Large intestine (tissue), 3 donors: Measurements from ENCODE around the gene MAPK8IP2. TPM values are rescaled to one million over a fixed set of nuclear protein-coding genes. Genes with fewer than 3 reads are reported as not detected.

Source experiments
- DNase-seq, 2 donors: peaks; one replicate each; pipeline versions ENCODE4 v3.0.0 to v3.0.0-alpha.2; 2013
- H3K27ac ChIP-seq: one replicate; pipeline ENCODE4 v1.5.1; 2013; ENCODE audit warnings: low read length
- H3K27me3 ChIP-seq: 2 replicates; pipeline ENCODE4 v1.6.1; 2013; ENCODE audit warnings: low read length; ENCODE audit not compliant: control insufficient read depth, insufficient read depth
- H3K36me3 ChIP-seq: 2 replicates; pipeline ENCODE4 v1.6.1; 2013; ENCODE audit warnings: low read length; ENCODE audit not compliant: control insufficient read depth, insufficient read depth
- H3K4me1 ChIP-seq: one replicate; pipeline ENCODE4 v1.6.1; 2013; ENCODE audit warnings: low read length; ENCODE audit not compliant: control insufficient read depth, insufficient read depth
- H3K4me3 ChIP-seq: one replicate; pipeline ENCODE4 v1.5.1; 2013; ENCODE audit warnings: low read length
- H3K9me3 ChIP-seq: one replicate; pipeline ENCODE4 v1.6.1; 2013; ENCODE audit warnings: mild to moderate bottlenecking, low read depth, low read length, moderate library complexity; ENCODE audit not compliant: control insufficient read depth
- WGBS: methylation state at CpG from one replicate; pipeline ENCODE4 v1.1.5; 2013; ENCODE audit warnings: low lambda C conversion rate; ENCODE audit not compliant: insufficient coverage; 5-methylcytosine and 5-hydroxymethylcytosine counted together
- polyA plus RNA-seq: library from polyadenylated mRNA; unstranded; fragments of 120-200 nt; gene quantifications from one replicate; pipeline ENCODE4 v1.2.1, GENCODE V29; 2013

The MAPK8IP2 gene
- polyA plus RNA-seq, 1 donor, result 5.4 TPM

GRCh38 chr22:50620593-50621355 lies 20.2 kb downstream of the MAPK8IP2 start:
- Histone ChIP-seq H3K4me3 (no peak overlapping the region), H3K27ac (no peak overlapping the region), H3K9me3 (no peaks in the 10 kb centered on the region), H3K4me1 (peaks cover 42% of the 10 kb centered on the region), H3K36me3 (no peaks in the 10 kb centered on the region), H3K27me3 (no peaks in the 10 kb centered on the region)
- DNase-seq, result peak in 1 of 2 donors; percentile 72
- 0% methylated on average over 2 of the region's 25 CpGs for WGBS

- no peak overlapping the region for H3K4me3 ChIP-seq
- H3K9me3 ChIP-seq, result no peaks in the 10 kb centered on the region
- WGBS, result no CpG with 5 or more reads among the region's 10 CpGs
- no peaks in the 10 kb centered on the region for H3K36me3 ChIP-seq
- no peak for DNase-seq
- no peaks in the 10 kb centered on the region for H3K27me3 ChIP-seq
- no peak overlapping the region for H3K27ac ChIP-seq
- peaks cover 44% of the 10 kb centered on the region for H3K4me1 ChIP-seq
Measured at GRCh38 chr22:50621356-50621880, 20.8 kb downstream of the MAPK8IP2 start.

GRCh38 chr22:50621948-50622722 lies 21.5 kb downstream of the MAPK8IP2 start:
- H3K27me3 ChIP-seq, result no peaks in the 10 kb centered on the region
- peak overlapping the region; percentile 91 for H3K27ac ChIP-seq
- H3K4me3 ChIP-seq, result peak overlapping the region; percentile 15
- WGBS, result 43% methylated on average over 2 of the region's 18 CpGs
- peaks cover 44% of the 10 kb centered on the region for H3K4me1 ChIP-seq
- H3K36me3 ChIP-seq, result no peaks in the 10 kb centered on the region
- DNase-seq, result no peak
- H3K9me3 ChIP-seq, result no peaks in the 10 kb centered on the region

- peak overlapping the region; percentile 15 for H3K4me3 ChIP-seq
- H3K27ac ChIP-seq, result peak overlapping the region; percentile 91
- no peaks in the 10 kb centered on the region for H3K9me3 ChIP-seq
- H3K36me3 ChIP-seq, result no peaks in the 10 kb centered on the region
- no peaks in the 10 kb centered on the region for H3K27me3 ChIP-seq
- no CpG with 5 or more reads among the region's 16 CpGs for WGBS
- peak; percentile 94 to 97 for DNase-seq
- H3K4me1 ChIP-seq, result peaks cover 49% of the 10 kb centered on the region
Measured at GRCh38 chr22:50622723-50623327, 22.2 kb downstream of the MAPK8IP2 start.

GRCh38 chr22:50624347-50625130 lies 23.9 kb downstream of the MAPK8IP2 start:
- Histone ChIP-seq H3K27ac (no peak overlapping the region), H3K36me3 (no peaks in the 10 kb centered on the region), H3K4me3 (no peak overlapping the region), H3K4me1 (peaks cover 57% of the 10 kb centered on the region), H3K9me3 (no peaks in the 10 kb centered on the region), H3K27me3 (no peaks in the 10 kb centered on the region)
- DNase-seq, result no peak
- no CpG with 5 or more reads among the region's 16 CpGs for WGBS

GRCh38 chr22:50625131-50625567 lies 24.6 kb downstream of the MAPK8IP2 start:
- H3K4me1 ChIP-seq, result peaks cover 57% of the 10 kb centered on the region

GRCh38 chr22:50625568-50626313 lies 25.1 kb downstream of the MAPK8IP2 start:
- Histone ChIP-seq H3K9me3 (no peaks in the 10 kb centered on the region), H3K27ac (no peak overlapping the region), H3K4me3 (no peak overlapping the region), H3K27me3 (no peaks in the 10 kb centered on the region), H3K4me1 (peaks cover 53% of the 10 kb centered on the region), H3K36me3 (no peaks in the 10 kb centered on the region)
- WGBS, result no CpG with 5 or more reads among the region's 27 CpGs
- DNase-seq, result no peak

More at GRCh38 chr22:50625131-50625567, 24.6 kb downstream of the MAPK8IP2 start:
- Histone ChIP-seq H3K36me3 (no peaks in the 10 kb centered on the region), H3K9me3 (no peaks in the 10 kb centered on the region), H3K27ac (no peak overlapping the region), H3K27me3 (no peaks in the 10 kb centered on the region), H3K4me3 (no peak overlapping the region)
- peak; percentile 56 to 64 for DNase-seq
- WGBS, result no CpG with 5 or more reads among the region's 14 CpGs

GRCh38 chr22:50626314-50626849 lies 25.8 kb downstream of the MAPK8IP2 start:
- no peaks in the 10 kb centered on the region for H3K36me3 ChIP-seq
- H3K9me3 ChIP-seq, result no peaks in the 10 kb centered on the region
- no CpG with 5 or more reads among the region's 12 CpGs for WGBS
- no peak for DNase-seq
- H3K4me3 ChIP-seq, result no peak overlapping the region
- H3K27ac ChIP-seq, result no peak overlapping the region
- H3K27me3 ChIP-seq, result no peaks in the 10 kb centered on the region
- H3K4me1 ChIP-seq, result peaks cover 47% of the 10 kb centered on the region
